WTC11 (cell line): ENCODE data around the gene SETD1A.

Experiments
- FOXK1 ChIP-seq: sonication (generic); formaldehyde crosslinking; IDR thresholded peaks from 2 replicates; pipeline ENCODE4 v1.8.0; 2022; ENCODE audit warnings: mild to moderate bottlenecking, moderate library complexity, missing genetic modification reagents
- TF ChIP-seq, protein P1 (sequence below): fragments of 200-600 bp; IDR thresholded peaks from 2 replicates; pipeline ENCODE4 v1.8.0; 2022; ENCODE audit warnings: antibody characterized with exemption

- TF ChIP-seq, protein P1, sequence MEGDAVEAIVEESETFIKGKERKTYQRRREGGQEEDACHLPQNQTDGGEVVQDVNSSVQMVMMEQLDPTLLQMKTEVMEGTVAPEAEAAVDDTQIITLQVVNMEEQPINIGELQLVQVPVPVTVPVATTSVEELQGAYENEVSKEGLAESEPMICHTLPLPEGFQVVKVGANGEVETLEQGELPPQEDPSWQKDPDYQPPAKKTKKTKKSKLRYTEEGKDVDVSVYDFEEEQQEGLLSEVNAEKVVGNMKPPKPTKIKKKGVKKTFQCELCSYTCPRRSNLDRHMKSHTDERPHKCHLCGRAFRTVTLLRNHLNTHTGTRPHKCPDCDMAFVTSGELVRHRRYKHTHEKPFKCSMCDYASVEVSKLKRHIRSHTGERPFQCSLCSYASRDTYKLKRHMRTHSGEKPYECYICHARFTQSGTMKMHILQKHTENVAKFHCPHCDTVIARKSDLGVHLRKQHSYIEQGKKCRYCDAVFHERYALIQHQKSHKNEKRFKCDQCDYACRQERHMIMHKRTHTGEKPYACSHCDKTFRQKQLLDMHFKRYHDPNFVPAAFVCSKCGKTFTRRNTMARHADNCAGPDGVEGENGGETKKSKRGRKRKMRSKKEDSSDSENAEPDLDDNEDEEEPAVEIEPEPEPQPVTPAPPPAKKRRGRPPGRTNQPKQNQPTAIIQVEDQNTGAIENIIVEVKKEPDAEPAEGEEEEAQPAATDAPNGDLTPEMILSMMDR, result no peak
- no peak for TF ChIP-seq FOXK1
These were observed 16.8 kb downstream of the SETD1A start for GRCh38 chr16:30974348-30974747.
